IPS-18c (cell line): ENCODE data around the gene PJVK.
"Not testable (repeated sequence)": the region's sequence is repeated elsewhere in the genome, so short reads cannot be mapped to it uniquely, and the experiment has no call there.

Source experiments
- H3K4me3 ChIP-seq: 2 replicates; pipeline ENCODE4 v1.7.0; 2013; ENCODE audit warnings: low read depth, mild to moderate bottlenecking, low read length, moderate library complexity; ENCODE audit not compliant: insufficient read depth
- H3K9me3 ChIP-seq: one replicate; pipeline ENCODE4 v1.6.1; 2013; ENCODE audit warnings: mild to moderate bottlenecking, low read length, moderate library complexity; ENCODE audit not compliant: control insufficient read depth, insufficient read depth

The PJVK gene

GRCh38 chr2:178425255-178425827, 25.8 kb upstream of the PJVK start:
- H3K9me3 ChIP-seq, result no peaks in the 10 kb centered on the region
- H3K4me3 ChIP-seq, result no peak overlapping the region

DNA sequence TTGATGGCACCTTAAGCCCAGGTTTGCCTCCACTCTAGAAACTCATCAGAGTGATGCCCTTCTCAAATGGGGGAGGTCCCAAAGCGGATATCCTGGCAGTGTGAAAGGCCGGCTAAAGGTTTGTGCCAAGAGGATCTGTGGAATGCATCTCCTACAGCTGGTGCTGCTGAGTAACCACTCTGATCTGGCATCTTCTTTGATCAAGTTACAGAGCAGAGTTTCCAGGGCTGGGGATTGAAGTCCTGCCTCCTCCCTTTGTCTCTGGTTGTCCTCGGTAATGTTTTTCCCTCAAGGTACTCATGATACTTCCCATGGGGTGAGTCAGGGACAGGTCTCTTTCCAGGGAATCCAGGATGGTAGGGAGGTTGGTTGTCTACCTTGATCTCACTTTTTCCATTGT, 24.8 kb upstream of the PJVK start:
- Histone ChIP-seq H3K9me3 (no peaks in the 10 kb centered on the region), H3K4me3 (no peak overlapping the region)

DNA sequence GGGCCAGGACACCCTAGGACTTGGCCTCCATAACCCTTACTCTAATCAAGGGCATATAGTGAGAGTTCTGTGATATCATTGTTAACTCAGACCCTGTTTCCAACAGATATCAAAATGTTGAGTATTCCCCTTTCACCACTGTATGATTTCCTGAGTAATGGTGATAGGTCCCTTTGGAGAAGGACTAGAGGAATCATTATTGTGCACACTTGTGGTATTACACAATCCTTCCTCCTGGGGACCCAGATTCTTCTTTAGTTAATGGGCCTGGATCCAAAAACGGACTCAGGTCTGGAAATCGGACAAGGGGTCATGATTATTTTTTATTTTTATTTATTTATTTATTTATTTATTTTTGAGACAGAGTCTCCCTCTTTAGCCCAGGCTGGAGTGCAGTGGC, 23.7 kb upstream of the PJVK start:
- Histone ChIP-seq H3K4me3 (no peak overlapping the region), H3K9me3 (no peaks in the 10 kb centered on the region)

DNA sequence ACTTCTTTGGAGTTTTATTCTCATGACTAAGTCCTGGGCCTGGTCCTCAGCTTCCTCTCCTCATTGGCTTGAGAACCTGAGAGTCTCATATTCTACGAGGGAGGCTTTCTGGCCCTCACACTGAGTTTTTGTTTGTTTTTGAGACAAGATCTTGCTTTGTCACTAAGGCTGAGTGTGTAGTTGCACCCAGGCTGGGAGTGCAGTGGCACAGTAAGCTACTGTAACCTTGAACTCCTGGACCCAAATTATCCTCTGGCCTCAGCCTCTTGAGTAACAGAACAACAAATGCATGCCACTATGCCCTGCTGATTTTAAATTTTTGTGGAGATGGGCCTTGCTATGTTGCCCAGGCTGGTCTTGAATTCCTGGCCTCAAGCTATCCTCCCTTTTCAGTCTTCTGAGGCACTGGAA, 22.8 kb upstream of the PJVK start:
- no peaks in the 10 kb centered on the region for H3K9me3 ChIP-seq
- H3K4me3 ChIP-seq, result no peak overlapping the region

- Histone ChIP-seq H3K4me3 (no peak overlapping the region), H3K9me3 (no peaks in the 10 kb centered on the region)
These were observed 21.8 kb upstream of the PJVK start for GRCh38 chr2:178429336-178429735.

GRCh38 chr2:178436662-178437061, 14.5 kb upstream of the PJVK start:
- H3K4me3 ChIP-seq, result no peak overlapping the region
- no peaks in the 10 kb centered on the region for H3K9me3 ChIP-seq

GRCh38 chr2:178441426-178441825, 9.8 kb upstream of the PJVK start:
- no peak overlapping the region for H3K4me3 ChIP-seq
- no peaks in the 10 kb centered on the region for H3K9me3 ChIP-seq

GRCh38 chr2:178448968-178449661, 2.1 kb upstream of the PJVK start:
- Histone ChIP-seq H3K9me3 (peaks cover 2% of the 10 kb centered on the region), H3K4me3 (no peak overlapping the region)

- H3K9me3 ChIP-seq, result peaks cover 2% of the 10 kb centered on the region
- peak overlapping the region; percentile 64 for H3K4me3 ChIP-seq
These were observed 1.3 kb upstream of the PJVK start for GRCh38 chr2:178449700-178450523.

- Histone ChIP-seq H3K9me3 (peaks cover 2% of the 10 kb centered on the region), H3K4me3 (peak overlapping the region; percentile 64)
These were observed 729 bp upstream of the PJVK start for GRCh38 chr2:178450524-178450773.

DNA sequence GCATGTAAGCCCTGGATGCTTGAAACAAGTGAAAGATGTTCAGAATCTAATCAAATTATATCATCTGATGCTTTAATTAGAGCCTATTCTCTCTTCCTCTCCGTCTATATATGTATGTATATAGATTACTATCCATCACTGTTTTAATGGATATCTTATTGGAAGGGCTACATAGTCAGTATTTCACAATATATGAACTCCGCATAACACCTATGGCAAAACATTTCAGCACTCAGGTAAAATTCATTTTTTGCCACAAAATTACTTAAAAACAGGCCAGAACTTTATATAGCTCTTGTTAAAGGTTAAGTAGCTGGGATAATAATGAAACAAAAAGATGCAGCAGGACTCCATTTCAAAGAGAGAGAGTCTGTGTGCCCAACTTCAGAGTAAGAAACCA, 1.2 kb downstream of the PJVK start:
- Histone ChIP-seq H3K9me3 (peaks cover 2% of the 10 kb centered on the region), H3K4me3 (no peak overlapping the region)

GRCh38 chr2:178452870-178453269, 1.7 kb downstream of the PJVK start:
- peaks cover 2% of the 10 kb centered on the region for H3K9me3 ChIP-seq
- no peak overlapping the region for H3K4me3 ChIP-seq

GRCh38 chr2:178455947-178456346, 4.8 kb downstream of the PJVK start:
- no peak overlapping the region for H3K4me3 ChIP-seq
- H3K9me3 ChIP-seq, result no peaks in the 10 kb centered on the region

- no peaks in the 10 kb centered on the region for H3K9me3 ChIP-seq
- H3K4me3 ChIP-seq, result no peak overlapping the region
These were observed 6.3 kb downstream of the PJVK start for GRCh38 chr2:178457390-178457886.

DNA sequence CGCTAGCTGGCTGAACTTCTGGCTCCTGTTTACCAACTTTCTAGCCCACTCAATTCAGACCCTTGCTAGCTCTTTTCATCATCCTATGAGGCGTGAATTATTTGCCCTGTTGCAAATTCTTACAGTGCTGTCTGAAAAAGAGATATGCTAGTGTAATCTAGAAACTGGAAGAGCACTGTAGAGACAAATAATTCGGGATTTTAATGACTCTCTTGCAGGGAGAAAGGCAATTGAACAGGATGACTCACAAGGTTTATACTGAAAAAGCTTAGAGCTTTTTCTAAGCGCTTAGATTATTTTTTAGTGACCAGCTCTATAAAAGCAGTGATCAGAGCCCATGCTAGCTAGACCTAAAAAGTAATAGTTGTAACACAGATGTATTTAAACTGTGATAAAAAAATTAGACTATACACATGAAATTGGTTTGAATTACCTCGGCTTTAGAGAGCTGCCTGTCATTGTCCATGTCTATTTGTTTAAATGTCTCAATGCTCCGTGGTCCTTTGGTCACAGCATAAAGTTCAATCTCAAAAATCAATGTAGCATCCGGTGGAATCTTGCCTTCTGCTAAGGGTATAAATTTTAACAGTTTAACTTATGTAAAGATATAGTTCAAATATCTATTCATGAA, 18.2 kb downstream of the PJVK start:
- no peak overlapping the region for H3K4me3 ChIP-seq
- no peaks in the 10 kb centered on the region for H3K9me3 ChIP-seq

GRCh38 chr2:178471313-178471712, 20.1 kb downstream of the PJVK start:
- not testable (repeated sequence) for H3K9me3 ChIP-seq, H3K4me3 ChIP-seq

GRCh38 chr2:178473373-178473772, 22.2 kb downstream of the PJVK start:
- no peaks in the 10 kb centered on the region for H3K9me3 ChIP-seq
- H3K4me3 ChIP-seq, result no peak overlapping the region

DNA sequence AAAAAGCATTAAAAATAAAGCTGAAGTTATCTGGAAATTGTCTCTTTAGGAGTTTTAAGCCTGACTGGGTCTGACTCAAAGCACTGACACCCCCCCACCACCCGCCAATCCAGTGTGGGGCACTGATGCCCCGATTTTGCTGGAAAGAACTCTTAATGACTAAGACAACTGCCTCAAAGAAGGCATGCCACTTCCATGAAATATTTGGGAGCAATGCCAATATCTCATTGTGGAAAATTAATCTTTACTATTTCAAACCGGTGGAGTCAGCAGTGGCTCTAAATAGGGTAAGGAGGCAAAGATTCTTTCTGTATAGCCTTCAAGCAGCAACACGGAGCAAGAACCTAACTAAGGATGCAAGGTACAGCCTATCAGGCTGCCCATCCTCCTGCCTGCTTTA, 22.8 kb downstream of the PJVK start:
- H3K4me3 ChIP-seq, result no peak overlapping the region
- no peaks in the 10 kb centered on the region for H3K9me3 ChIP-seq
